SK-N-MC (cell line): ENCODE results near the gene CDH4.

Experiments
- EZH2 ChIP-seq: fragments of 200-600 bp; sonication (generic); IDR thresholded peaks from one replicate; pipeline ENCODE4 v1.6.1; 2017; ENCODE audit warnings: antibody characterized with exemption
- FOXP2 ChIP-seq: optimal IDR thresholded peaks from 2 replicates; pipeline ENCODE3; 2011; ENCODE audit warnings: mild to moderate bottlenecking, moderate library complexity; ENCODE audit not compliant: insufficient read depth; ENCODE audit errors: extremely low read length, control extremely low read depth
- POLR2AphosphoS5 ChIP-seq: IDR thresholded peaks from 2 replicates; pipeline ENCODE4 v1.6.1; 2012; ENCODE audit warnings: mild to moderate bottlenecking, low read depth, low read length, borderline replicate concordance

DNA sequence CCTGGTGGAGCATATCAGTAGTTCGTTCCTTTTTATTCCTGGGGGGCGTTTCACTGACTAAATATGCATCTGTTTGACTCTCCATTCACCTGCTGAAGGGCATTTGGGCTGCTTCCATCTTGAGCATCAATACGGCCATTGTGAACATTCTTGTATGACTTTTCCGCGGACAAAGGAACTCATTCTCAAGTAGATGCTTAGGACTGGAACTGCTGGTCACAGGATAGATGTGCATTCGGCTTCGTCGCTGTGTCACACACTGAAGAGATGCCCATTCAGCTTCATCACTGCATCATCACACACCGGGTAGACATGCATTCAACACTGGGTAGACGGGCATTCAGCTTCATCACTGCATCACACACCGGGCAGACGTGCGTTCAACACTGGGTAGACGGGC, 718.3 kb downstream of the CDH4 start:
- TF ChIP-seq EZH2 (no peak), POLR2AphosphoS5 (no peak), FOXP2 (no peak)
